A673 (cell line): ENCODE results near the gene WDFY4. TPM values are rescaled to one million over a fixed set of nuclear protein-coding genes. Genes with fewer than 3 reads are reported as not detected.

Experiments used
- BruUV-seq: library from RNA; stranded (reverse); fragments of 400-500 nt; replicated peaks from 2 replicates; lab custom pipeline; 2021; lab: Mats Ljungman, UMichigan
- CTCF ChIA-PET: fragments of 300-600 bp; sonication (Branson Sonifier 250); formaldehyde crosslinking; loops from one replicate; lab custom pipeline; 2022; ENCODE audit warnings: antibody characterized with exemption; lab: Charles Lee
- POLR2A ChIA-PET: fragments of 300-600 bp; sonication (Branson Sonifier 250); formaldehyde crosslinking; loops from one replicate; lab custom pipeline; 2022; ENCODE audit warnings: antibody characterized with exemption; ENCODE audit not compliant: low non-redundant PET; lab: Charles Lee
- DNase-seq: peaks from one replicate; pipeline ENCODE4 v3.0.0-alpha.2; 2015; ENCODE audit warnings: low spot score
- H3K27ac ChIP-seq: fragments of 200-600 bp; sonication (generic); 2 replicates; pipeline ENCODE4 v1.5.1; 2016; ENCODE audit warnings: mixed run types, low read depth, mild to moderate bottlenecking, mixed read lengths, antibody characterized with exemption, low read length; ENCODE audit not compliant: poor library complexity, severe bottlenecking
- H3K27me3 ChIP-seq: fragments of 200-600 bp; sonication (generic); replicated peaks from 2 replicates; pipeline ENCODE4 v1.6.1; 2017; ENCODE audit warnings: mixed run types, low read depth, mild to moderate bottlenecking, mixed read lengths, antibody characterized with exemption, low read length; ENCODE audit not compliant: insufficient read depth, poor library complexity
- H3K36me3 ChIP-seq: fragments of 200-600 bp; sonication (generic); 2 replicates; pipeline ENCODE4 v1.6.1; 2016; ENCODE audit warnings: mixed run types, mild to moderate bottlenecking, mixed read lengths, antibody characterized with exemption, low read length; ENCODE audit not compliant: insufficient read depth, poor library complexity, severe bottlenecking
- H3K4me1 ChIP-seq: fragments of 200-600 bp; sonication (generic); 2 replicates; pipeline ENCODE4 v1.6.1; 2017; ENCODE audit warnings: mixed run types, mild to moderate bottlenecking, mixed read lengths, antibody characterized with exemption, low read length; ENCODE audit not compliant: insufficient read depth, poor library complexity, severe bottlenecking
- H3K4me3 ChIP-seq: fragments of 200-600 bp; sonication (generic); 2 replicates; pipeline ENCODE4 v1.5.1; 2016; ENCODE audit warnings: low read depth, mixed run types, mild to moderate bottlenecking, mixed read lengths, low read length; ENCODE audit not compliant: poor library complexity, severe bottlenecking
- H3K9me3 ChIP-seq: fragments of 200-600 bp; sonication (generic); 2 replicates; pipeline ENCODE4 v1.6.1; 2016; ENCODE audit warnings: mixed run types, low read depth, mild to moderate bottlenecking, mixed read lengths, antibody characterized with exemption, low read length; ENCODE audit not compliant: poor library complexity, severe bottlenecking
- CTCF ChIP-seq: fragments of 300-800, 200-600 bp; sonication (generic); conservative IDR thresholded peaks from 2 replicates; pipeline ENCODE4 v1.5.1; 2017; ENCODE audit warnings: low read depth, mild to moderate bottlenecking, antibody characterized with exemption, low read length, moderate library complexity, mixed read lengths
- EZH2 ChIP-seq: fragments of 200-600 bp; sonication (generic); IDR thresholded peaks from 2 replicates; pipeline ENCODE4 v1.6.1; 2017; ENCODE audit warnings: borderline replicate concordance, low read depth, mild to moderate bottlenecking, mixed read lengths, antibody characterized with exemption, low read length; ENCODE audit not compliant: poor library complexity, severe bottlenecking
- intact Hi-C: fragments of 100-400 bp; cut with micrococcal nuclease; formaldehyde crosslinking; loops from one replicate; pipeline ENCODE4 v1.10.0; 2022; ENCODE audit not compliant: unreplicated experiment
- total RNA-seq: library from RNA; stranded (reverse); gene quantifications from 2 replicates; pipeline ENCODE4 v1.2.3, GENCODE V29; 2021

Gene WDFY4
- total RNA-seq, 1 experiment from 2014 or later: not detected

- Histone ChIP-seq H3K4me1 (no peaks in the 10 kb centered on the region), H3K9me3 (no peaks in the 10 kb centered on the region), H3K27me3 (no peaks in the 10 kb centered on the region), H3K4me3 (no peak overlapping the region), H3K27ac (no peak overlapping the region), H3K36me3 (no peaks in the 10 kb centered on the region)
- DNase-seq: no peak
- TF ChIP-seq EZH2 (no peak), CTCF (no peak)
- CTCF ChIA-PET: no interaction called here
- BruUV-seq: no TSS peak
- intact Hi-C loops: no loop called here
- POLR2A ChIA-PET: no interaction called here
These were observed 124.6 kb downstream of the WDFY4 start for GRCh38 chr10:48809261-48809660.

- H3K27ac ChIP-seq: no peak overlapping the region
- no TSS peak for BruUV-seq
- intact Hi-C loops: no loop called here
- ChIA-PET POLR2A (interaction anchor here (0.6 kb wide), 1 partner anchor 74 kb away, joined by 6 read pairs; no protein-coding TSS in a partner anchor), CTCF (no interaction called here)
- no peaks in the 10 kb centered on the region for H3K27me3 ChIP-seq
- H3K36me3 ChIP-seq: no peaks in the 10 kb centered on the region
- no peak overlapping the region for H3K4me3 ChIP-seq
- no peaks in the 10 kb centered on the region for H3K4me1 ChIP-seq
- TF ChIP-seq EZH2 (no peak), CTCF (no peak)
- no peaks in the 10 kb centered on the region for H3K9me3 ChIP-seq
- DNase-seq: no peak
These were observed 126.8 kb downstream of the WDFY4 start for GRCh38 chr10:48811461-48811860.

GRCh38 chr10:48811917-48812316 lies 127.2 kb downstream of the WDFY4 start:
- H3K27me3 ChIP-seq: no peaks in the 10 kb centered on the region
- H3K36me3 ChIP-seq: no peaks in the 10 kb centered on the region
- CTCF ChIA-PET: no interaction called here
- H3K9me3 ChIP-seq: no peaks in the 10 kb centered on the region
- H3K4me3 ChIP-seq: no peak overlapping the region
- TF ChIP-seq CTCF: no peak
- no peak for TF ChIP-seq EZH2
- no peak for DNase-seq
- intact Hi-C loops: no loop called here
- H3K27ac ChIP-seq: no peak overlapping the region
- POLR2A ChIA-PET: interaction anchor here (0.6 kb wide), 1 partner anchor 73 kb away, joined by 6 read pairs; no protein-coding TSS in a partner anchor
- no peaks in the 10 kb centered on the region for H3K4me1 ChIP-seq
- no TSS peak for BruUV-seq
